Activated naive CD4-positive, alpha-beta T cell treated with anti-CD3 and anti-CD28 coated beads, Interleukin-2, amount 50 U/mL, for 24 hours (primary cell): ENCODE data around the gene PCDHGA12.
"Not testable (repeated sequence)": the region's sequence is repeated elsewhere in the genome, so short reads cannot be mapped to it uniquely, and the experiment has no call there.

Experiments
- H3K27ac Mint-ChIP-seq: one replicate; pipeline ENCODE4 v1.8.0; 2021; ENCODE audit warnings: mild to moderate bottlenecking, mixed read lengths
- H3K27me3 Mint-ChIP-seq: one replicate; pipeline ENCODE4 v1.8.0; 2021; ENCODE audit warnings: mixed read lengths
- H3K36me3 Mint-ChIP-seq: one replicate; pipeline ENCODE4 v1.8.0; 2021; ENCODE audit warnings: mixed read lengths
- H3K4me1 Mint-ChIP-seq: one replicate; pipeline ENCODE4 v1.8.0; 2021; ENCODE audit warnings: mixed read lengths
- H3K4me3 Mint-ChIP-seq: one replicate; pipeline ENCODE4 v1.8.0; 2021; ENCODE audit warnings: mild to moderate bottlenecking, mixed read lengths
- H3K9me3 Mint-ChIP-seq: one replicate; pipeline ENCODE4 v1.8.0; 2021; ENCODE audit warnings: mixed read lengths

The PCDHGA12 gene

GRCh38 chr5:141399555-141400258 is 30.6 kb upstream of the PCDHGA12 start:
- Mint-ChIP-seq H3K27me3 (peaks cover 52% of the 10 kb centered on the region), H3K36me3 (peaks cover 16% of the 10 kb centered on the region), H3K27ac (peak overlapping the region; percentile 86), H3K9me3 (peaks cover 11% of the 10 kb centered on the region), H3K4me1 (no peaks in the 10 kb centered on the region), H3K4me3 (peak overlapping the region; percentile 57)

- H3K27me3 Mint-ChIP-seq = peaks cover 56% of the 10 kb centered on the region
- peaks cover 11% of the 10 kb centered on the region for H3K9me3 Mint-ChIP-seq
- H3K36me3 Mint-ChIP-seq = peaks cover 16% of the 10 kb centered on the region
- H3K4me3 Mint-ChIP-seq = peak within 1 kb of the TSS; percentile 70
- H3K27ac Mint-ChIP-seq = no peak within 1 kb of the TSS
- no peaks in the 10 kb centered on the region for H3K4me1 Mint-ChIP-seq
These were observed 27.6 kb upstream of the PCDHGA12 start, which contains the start of gene PCDHGA9 for GRCh38 chr5:141402553-141403243. Gene PCDHGA9 (plus strand): TSS chr5:141402778. CDS start chr5:141402953, 175 bp downstream.

GRCh38 chr5:141403387-141403786 is 26.9 kb upstream of the PCDHGA12 start:
- peaks cover 19% of the 10 kb centered on the region for H3K36me3 Mint-ChIP-seq
- peaks cover 16% of the 10 kb centered on the region for H3K9me3 Mint-ChIP-seq
- H3K4me1 Mint-ChIP-seq = no peaks in the 10 kb centered on the region
- H3K27me3 Mint-ChIP-seq = peaks cover 59% of the 10 kb centered on the region
- H3K27ac Mint-ChIP-seq = no peak overlapping the region
- no peak overlapping the region for H3K4me3 Mint-ChIP-seq

- H3K36me3 Mint-ChIP-seq = peaks cover 20% of the 10 kb centered on the region
- peak within 1 kb of the TSS; percentile 74 for H3K4me3 Mint-ChIP-seq
- H3K27ac Mint-ChIP-seq, H3K4me1 Mint-ChIP-seq: not testable (repeated sequence)
- H3K27me3 Mint-ChIP-seq = peaks cover 59% of the 10 kb centered on the region
- H3K9me3 Mint-ChIP-seq = peaks cover 21% of the 10 kb centered on the region
These were observed 22.4 kb upstream of the PCDHGA12 start, which contains the start of gene PCDHGB6 for GRCh38 chr5:141407790-141408505. Gene PCDHGB6 (plus strand): TSS chr5:141408021. CDS start chr5:141408203, 182 bp downstream.

- Mint-ChIP-seq H3K4me3 (peak overlapping the region; percentile 52), H3K9me3 (peaks cover 17% of the 10 kb centered on the region), H3K4me1 (peaks cover 18% of the 10 kb centered on the region), H3K27ac (no peak overlapping the region), H3K36me3 (peaks cover 22% of the 10 kb centered on the region), H3K27me3 (peaks cover 59% of the 10 kb centered on the region)
These were observed 20.6 kb upstream of the PCDHGA12 start for GRCh38 chr5:141409598-141410306.

- Mint-ChIP-seq H3K4me3 (no peak overlapping the region), H3K9me3 (peaks cover 17% of the 10 kb centered on the region), H3K27me3 (peaks cover 56% of the 10 kb centered on the region), H3K36me3 (peaks cover 22% of the 10 kb centered on the region), H3K4me1 (peaks cover 18% of the 10 kb centered on the region), H3K27ac (no peak overlapping the region)
These were observed 18.7 kb upstream of the PCDHGA12 start for GRCh38 chr5:141411575-141411974.

- peaks cover 23% of the 10 kb centered on the region for H3K36me3 Mint-ChIP-seq
- peak within 1 kb of the TSS; percentile 90 for H3K4me3 Mint-ChIP-seq
- peaks cover 20% of the 10 kb centered on the region for H3K9me3 Mint-ChIP-seq
- H3K27ac Mint-ChIP-seq = peak within 1 kb of the TSS; percentile 33
- H3K4me1 Mint-ChIP-seq = peaks cover 18% of the 10 kb centered on the region
- H3K27me3 Mint-ChIP-seq = peaks cover 55% of the 10 kb centered on the region
These were observed 17.3 kb upstream of the PCDHGA12 start, which contains the start of gene PCDHGA10 for GRCh38 chr5:141412854-141413539. Gene PCDHGA10 (plus strand): TSS chr5:141412987. CDS start chr5:141413176, 189 bp downstream.

- peak overlapping the region; percentile 33 for H3K27ac Mint-ChIP-seq
- H3K27me3 Mint-ChIP-seq = peaks cover 56% of the 10 kb centered on the region
- peak overlapping the region; percentile 90 for H3K4me3 Mint-ChIP-seq
- peaks cover 25% of the 10 kb centered on the region for H3K36me3 Mint-ChIP-seq
- H3K9me3 Mint-ChIP-seq = peaks cover 21% of the 10 kb centered on the region
- H3K4me1 Mint-ChIP-seq = peaks cover 18% of the 10 kb centered on the region
These were observed 16.7 kb upstream of the PCDHGA12 start for GRCh38 chr5:141413540-141414069.

GRCh38 chr5:141414548-141415274 is 15.6 kb upstream of the PCDHGA12 start:
- Mint-ChIP-seq H3K27ac (peak overlapping the region; percentile 25), H3K4me1 (peaks cover 18% of the 10 kb centered on the region), H3K4me3 (peak overlapping the region; percentile 9), H3K36me3 (peaks cover 24% of the 10 kb centered on the region), H3K27me3 (peaks cover 52% of the 10 kb centered on the region), H3K9me3 (peaks cover 18% of the 10 kb centered on the region)

- peaks cover 15% of the 10 kb centered on the region for H3K9me3 Mint-ChIP-seq
- not testable (repeated sequence) for H3K27ac Mint-ChIP-seq
These were observed 15.1 kb upstream of the PCDHGA12 start for GRCh38 chr5:141415275-141415618.

GRCh38 chr5:141417494-141418172 is 12.7 kb upstream of the PCDHGA12 start, which contains the start of gene PCDHGB7:
Gene PCDHGB7 (plus strand): TSS chr5:141417677. CDS start chr5:141417860, 183 bp downstream.
- peak within 1 kb of the TSS; percentile 44 for H3K4me3 Mint-ChIP-seq

More at GRCh38 chr5:141415275-141415618, 15.1 kb upstream of the PCDHGA12 start:
- peak overlapping the region; percentile 44 for H3K4me3 Mint-ChIP-seq
- H3K27me3 Mint-ChIP-seq = peaks cover 52% of the 10 kb centered on the region
- peaks cover 17% of the 10 kb centered on the region for H3K4me1 Mint-ChIP-seq
- peaks cover 25% of the 10 kb centered on the region for H3K36me3 Mint-ChIP-seq

GRCh38 chr5:141419074-141419880 is 11.0 kb upstream of the PCDHGA12 start:
- Mint-ChIP-seq H3K4me1 (peaks cover 3% of the 10 kb centered on the region), H3K27ac (peak overlapping the region; percentile 38), H3K4me3 (peak overlapping the region; percentile 12), H3K9me3 (peaks cover 25% of the 10 kb centered on the region), H3K27me3 (peaks cover 58% of the 10 kb centered on the region), H3K36me3 (peaks cover 28% of the 10 kb centered on the region)

More at GRCh38 chr5:141417494-141418172, 12.7 kb upstream of the PCDHGA12 start, which contains the start of gene PCDHGB7:
- Mint-ChIP-seq H3K4me1 (peaks cover 15% of the 10 kb centered on the region), H3K36me3 (peaks cover 31% of the 10 kb centered on the region), H3K27ac (peak within 1 kb of the TSS; percentile 41), H3K9me3 (peaks cover 20% of the 10 kb centered on the region), H3K27me3 (peaks cover 60% of the 10 kb centered on the region)
